Upper lobe of right lung (tissue), 1 donor: Measurements from ENCODE around the gene CCDC167. TPM values are rescaled to one million over a fixed set of nuclear protein-coding genes. Genes with fewer than 3 reads are reported as not detected.

Experiments used
- ATAC-seq: fragments of 200-7000 bp; cut with Tn5 transposase; one replicate; pipeline ENCODE4 v1.9.1; 2020; ENCODE audit warnings: mild to moderate bottlenecking, moderate library complexity
- DNase-seq: peaks from one replicate; pipeline ENCODE4 v3.0.0-alpha.2; 2020
- H3K27ac ChIP-seq: fragments of 200-600 bp; one replicate; pipeline ENCODE4 v1.8.0; 2022
- H3K27me3 ChIP-seq: fragments of 200-600 bp; one replicate; pipeline ENCODE4 v1.8.0; 2022; ENCODE audit warnings: mild to moderate bottlenecking
- H3K36me3 ChIP-seq: fragments of 200-600 bp; one replicate; pipeline ENCODE4 v1.8.0; 2022
- H3K4me1 ChIP-seq: fragments of 200-600 bp; one replicate; pipeline ENCODE4 v1.8.0; 2022
- H3K4me3 ChIP-seq: fragments of 200-600 bp; one replicate; pipeline ENCODE4 v1.8.0; 2022; ENCODE audit warnings: mild to moderate bottlenecking
- H3K9me3 ChIP-seq: fragments of 200-600 bp; one replicate; pipeline ENCODE4 v1.8.0; 2022
- intact Hi-C: fragments of 100-400 bp; cut with DNase I; formaldehyde crosslinking; loops from one replicate; pipeline ENCODE4 v1.11.0; 2022
- total RNA-seq: library from RNA; stranded (reverse); fragmentation: NEBNext Ultra II Directional; extraction: Animal tissue kit (Norgen Biotek cat#: 25700); gene quantifications from one replicate; pipeline ENCODE4 v1.2.1, GENCODE V29; 2021
- TF ChIP-seq, protein P1 (sequence below): fragments of 200-600 bp; IDR thresholded peaks from one replicate; pipeline ENCODE4 v1.8.0; 2022; ENCODE audit warnings: antibody characterized with exemption
- donor health status: DM: no; HTN: yes; CAD: no; lungs with severe emphysema.

The CCDC167 gene
- total RNA-seq, 1 donor from 2014 or later: 12.9 TPM

DNA sequence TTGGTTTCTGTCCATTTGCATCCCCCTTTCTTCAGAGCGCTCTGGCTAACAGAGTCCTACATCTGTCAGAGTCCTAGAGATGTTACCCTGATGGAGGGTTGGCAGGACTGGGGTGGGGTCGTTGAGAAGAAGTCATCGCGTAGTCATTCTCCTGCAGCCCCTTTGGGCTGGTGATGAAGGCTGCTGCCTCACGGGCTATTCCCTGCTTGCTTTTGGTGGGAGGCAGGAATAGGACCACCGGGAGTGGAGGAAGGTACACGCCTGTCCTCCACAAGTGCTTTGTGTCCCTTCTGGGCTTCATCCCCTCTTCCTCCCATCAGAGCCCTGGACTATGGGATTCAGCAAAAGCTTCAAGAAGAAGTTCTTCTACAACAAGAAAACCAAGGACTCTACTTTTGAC, 20.9 kb downstream of the CCDC167 start:
- H3K4me3 ChIP-seq: no peak overlapping the region
- intact Hi-C loops: no loop called here
- H3K9me3 ChIP-seq: no peaks in the 10 kb centered on the region
- H3K27ac ChIP-seq: no peak overlapping the region
- no peaks in the 10 kb centered on the region for H3K4me1 ChIP-seq
- DNase-seq: no peak
- no peaks in the 10 kb centered on the region for H3K27me3 ChIP-seq
- TF ChIP-seq, protein P1, sequence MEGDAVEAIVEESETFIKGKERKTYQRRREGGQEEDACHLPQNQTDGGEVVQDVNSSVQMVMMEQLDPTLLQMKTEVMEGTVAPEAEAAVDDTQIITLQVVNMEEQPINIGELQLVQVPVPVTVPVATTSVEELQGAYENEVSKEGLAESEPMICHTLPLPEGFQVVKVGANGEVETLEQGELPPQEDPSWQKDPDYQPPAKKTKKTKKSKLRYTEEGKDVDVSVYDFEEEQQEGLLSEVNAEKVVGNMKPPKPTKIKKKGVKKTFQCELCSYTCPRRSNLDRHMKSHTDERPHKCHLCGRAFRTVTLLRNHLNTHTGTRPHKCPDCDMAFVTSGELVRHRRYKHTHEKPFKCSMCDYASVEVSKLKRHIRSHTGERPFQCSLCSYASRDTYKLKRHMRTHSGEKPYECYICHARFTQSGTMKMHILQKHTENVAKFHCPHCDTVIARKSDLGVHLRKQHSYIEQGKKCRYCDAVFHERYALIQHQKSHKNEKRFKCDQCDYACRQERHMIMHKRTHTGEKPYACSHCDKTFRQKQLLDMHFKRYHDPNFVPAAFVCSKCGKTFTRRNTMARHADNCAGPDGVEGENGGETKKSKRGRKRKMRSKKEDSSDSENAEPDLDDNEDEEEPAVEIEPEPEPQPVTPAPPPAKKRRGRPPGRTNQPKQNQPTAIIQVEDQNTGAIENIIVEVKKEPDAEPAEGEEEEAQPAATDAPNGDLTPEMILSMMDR: no peak
- peaks cover 81% of the 10 kb centered on the region for H3K36me3 ChIP-seq
- no peak for ATAC-seq

DNA sequence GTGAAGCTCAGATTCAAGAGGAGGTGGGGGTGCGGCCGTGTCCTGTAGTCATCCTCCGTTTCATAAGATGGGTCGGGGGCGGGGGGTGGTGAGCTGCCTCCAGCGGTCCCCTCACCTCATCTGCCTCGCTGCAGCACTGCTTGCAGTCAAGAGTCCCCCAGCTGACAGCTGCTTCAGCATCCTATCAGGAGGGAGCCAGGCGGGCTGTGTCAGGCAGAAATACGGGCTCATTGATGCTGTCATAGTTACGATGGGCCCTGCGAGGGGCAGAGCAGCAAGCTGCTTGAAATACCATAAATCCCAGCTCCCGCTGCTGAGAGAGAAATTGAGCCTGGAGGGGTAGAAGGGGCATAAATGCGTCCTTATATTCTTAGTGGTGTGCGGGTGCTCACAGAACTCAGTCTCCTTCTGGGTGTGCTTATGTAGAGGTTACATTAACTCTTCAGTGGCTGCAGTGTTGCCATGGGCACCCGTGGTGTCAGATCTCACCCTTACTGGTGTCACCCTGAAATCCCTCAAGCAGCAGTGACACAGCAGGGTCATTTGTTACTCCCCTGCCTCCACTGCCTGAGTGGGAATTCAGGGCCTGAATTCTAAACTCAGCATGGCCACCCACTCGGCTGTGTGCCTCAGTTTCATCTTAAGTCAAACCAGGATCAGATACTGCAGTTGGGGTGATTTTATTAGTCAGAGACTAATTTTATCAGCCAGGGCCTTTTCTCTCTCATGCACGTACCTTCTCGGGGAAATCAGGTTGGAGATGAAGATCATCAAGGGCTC, 21.8 kb downstream of the CCDC167 start:
- intact Hi-C loops: no loop called here
- no peaks in the 10 kb centered on the region for H3K4me1 ChIP-seq
- H3K9me3 ChIP-seq: no peaks in the 10 kb centered on the region
- TF ChIP-seq, protein P1: no peak
- ATAC-seq (no peak), DNase-seq (no peak)
- H3K4me3 ChIP-seq: no peak overlapping the region
- H3K36me3 ChIP-seq: peaks cover 81% of the 10 kb centered on the region
- no peaks in the 10 kb centered on the region for H3K27me3 ChIP-seq
- H3K27ac ChIP-seq: no peak overlapping the region

DNA sequence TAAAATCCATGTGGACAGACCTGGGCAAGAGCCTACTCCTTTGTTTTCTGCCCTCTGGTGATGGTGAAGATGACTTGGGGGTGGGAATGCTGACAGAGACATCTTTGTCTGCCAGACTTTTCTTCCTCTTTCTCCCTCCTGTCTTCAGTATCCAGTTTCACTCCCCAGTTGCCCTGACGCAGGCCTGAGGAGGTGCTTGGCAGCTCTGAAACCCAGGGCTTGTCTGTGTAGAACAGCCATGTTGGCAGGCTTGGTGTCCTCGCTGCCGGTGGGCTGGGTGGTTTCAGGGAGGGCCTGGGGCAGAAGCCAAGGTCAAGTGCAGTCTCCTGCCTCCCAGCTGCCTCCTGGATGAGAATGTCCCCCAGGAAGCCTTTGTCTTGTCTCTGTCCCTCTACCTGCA, 22.5 kb downstream of the CCDC167 start:
- TF ChIP-seq, protein P1: no peak
- H3K9me3 ChIP-seq: no peaks in the 10 kb centered on the region
- H3K4me1 ChIP-seq: no peaks in the 10 kb centered on the region
- peaks cover 82% of the 10 kb centered on the region for H3K36me3 ChIP-seq
- no peak overlapping the region for H3K4me3 ChIP-seq
- ATAC-seq: no peak
- no peaks in the 10 kb centered on the region for H3K27me3 ChIP-seq
- DNase-seq: no peak
- H3K27ac ChIP-seq: no peak overlapping the region
- intact Hi-C loops: no loop called here

DNA sequence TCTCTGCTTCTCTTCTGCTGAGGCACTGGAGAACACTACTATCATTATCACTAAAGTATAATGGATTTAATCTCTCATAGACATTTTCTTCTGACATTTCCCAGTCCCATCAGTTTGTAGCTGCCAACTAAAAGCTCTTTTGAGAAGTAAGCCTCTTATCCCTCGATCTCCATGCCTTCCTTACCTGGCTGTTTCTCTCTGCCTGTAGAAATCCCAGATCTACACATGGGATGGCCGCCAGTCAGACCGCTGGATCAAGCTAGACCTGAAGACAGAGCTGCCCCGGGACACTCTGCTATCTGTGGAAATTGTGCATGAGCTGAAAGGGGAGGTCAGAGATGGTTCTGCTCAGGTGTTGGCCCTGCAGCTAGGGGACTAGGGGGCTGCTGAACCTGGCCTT, 25.4 kb downstream of the CCDC167 start:
- H3K27ac ChIP-seq: no peak overlapping the region
- H3K36me3 ChIP-seq: peaks cover 82% of the 10 kb centered on the region
- no peak overlapping the region for H3K4me3 ChIP-seq
- ATAC-seq (no peak), DNase-seq (no peak)
- TF ChIP-seq, protein P1: no peak
- no peaks in the 10 kb centered on the region for H3K9me3 ChIP-seq
- H3K4me1 ChIP-seq: no peaks in the 10 kb centered on the region
- H3K27me3 ChIP-seq: no peaks in the 10 kb centered on the region
- intact Hi-C loops: no loop called here

DNA sequence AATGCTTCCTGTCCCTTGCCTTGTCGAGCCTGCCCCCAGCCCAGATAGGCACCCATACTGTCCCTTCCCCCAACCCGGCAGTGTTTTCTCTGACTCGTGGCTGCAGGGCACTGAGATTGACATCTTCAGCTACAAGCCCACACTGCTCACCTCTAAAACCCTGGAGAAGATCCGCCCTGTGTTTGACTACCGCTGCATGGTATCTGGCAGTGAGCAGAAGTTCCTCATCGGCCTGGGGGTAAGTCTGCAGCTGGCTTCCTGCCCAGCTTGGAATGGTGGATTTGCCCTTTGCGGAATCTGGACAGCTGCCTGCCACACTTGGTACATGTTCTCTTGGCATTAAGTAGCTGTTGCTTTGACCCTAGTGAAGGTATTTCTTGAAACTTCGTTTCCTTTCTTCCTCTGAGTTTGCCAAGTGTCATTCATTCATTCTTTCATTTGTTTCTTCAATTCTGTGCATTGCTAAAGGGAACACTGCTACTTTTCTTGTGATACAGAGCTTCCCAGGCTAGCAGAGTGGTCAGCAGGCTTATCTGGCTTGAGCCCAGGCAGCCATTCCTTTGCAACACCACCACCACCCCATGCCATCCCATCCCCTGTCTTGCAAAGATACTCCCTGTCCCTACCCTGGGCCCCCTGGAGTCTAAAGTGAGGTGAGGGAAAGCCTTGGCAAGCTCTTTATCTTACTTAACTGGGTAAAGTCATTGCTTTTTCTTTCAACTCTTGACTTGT, 26.2 kb downstream of the CCDC167 start:
- intact Hi-C loops: no loop called here
- Histone ChIP-seq H3K4me3 (no peak overlapping the region), H3K9me3 (no peaks in the 10 kb centered on the region), H3K27me3 (no peaks in the 10 kb centered on the region), H3K36me3 (peaks cover 76% of the 10 kb centered on the region), H3K27ac (no peak overlapping the region), H3K4me1 (no peaks in the 10 kb centered on the region)
- TF ChIP-seq, protein P1: no peak
- DNase-seq (no peak), ATAC-seq (no peak)
